BLaER1 treated with 17β-estradiol and CSF1 and Interleukin-3, amounts not matched to agents 10 nM and 100 nM (cell line): ENCODE data around the gene GPSM1.
"Not testable (repeated sequence)": the region's sequence is repeated elsewhere in the genome, so short reads cannot be mapped to it uniquely, and the experiment has no call there.

Experiments used
- H3K27ac ChIP-seq, 11 experiments: shearing (Covaris generic); formaldehyde crosslinking; 2 replicates each; pipeline ENCODE4 v1.8.1; 2022
- H3K27me3 ChIP-seq, 11 experiments: shearing (Covaris generic); formaldehyde crosslinking; 2 replicates each; pipeline ENCODE4 v1.8.1; 2022
- H3K36me3 ChIP-seq, 11 experiments: shearing (Covaris generic); formaldehyde crosslinking; 2 replicates each; pipeline ENCODE4 v1.8.1; 2022
- H3K4me1 ChIP-seq, 10 experiments: shearing (Covaris generic); formaldehyde crosslinking; 2 replicates each; pipeline ENCODE4 v1.8.1; 2022
- H3K4me2 ChIP-seq, 11 experiments: shearing (Covaris generic); formaldehyde crosslinking; 2 replicates each; pipeline ENCODE4 v1.8.1; 2022
- H3K4me3 ChIP-seq, 10 experiments: shearing (Covaris generic); formaldehyde crosslinking; 2 replicates each; pipeline ENCODE4 v1.8.1; 2022
- H3K9ac ChIP-seq, 11 experiments: shearing (Covaris generic); formaldehyde crosslinking; 2 replicates each; pipeline ENCODE4 v1.8.1; 2022
- H3K9me3 ChIP-seq, 11 experiments: shearing (Covaris generic); formaldehyde crosslinking; replicated peaks in 1 of 11; 2 replicates each; pipeline ENCODE4 v1.8.1; 2022
- H4K20me1 ChIP-seq, 11 experiments: shearing (Covaris generic); formaldehyde crosslinking; 2 replicates each; pipeline ENCODE4 v1.8.1; 2022
- Cebpa-rat ChIP-seq, 11 experiments: shearing (Covaris generic); IDR thresholded peaks; 2 replicates each; pipeline ENCODE4 v1.8.1; 2022

Gene GPSM1

GRCh38 chr9:136314944-136315343 lies 12.4 kb upstream of the GPSM1 start:
- no peak overlapping the region for H3K9ac ChIP-seq
- peaks cover 0 to 29% (median 0%) of the 10 kb centered on the region in 11 experiments; a peak in 4 of 22 replicates for H3K27me3 ChIP-seq
- no peak overlapping the region for H3K4me2 ChIP-seq
- no peak for TF ChIP-seq Cebpa-rat (IDR thresholded peaks at IDR 0.05)
- H3K27ac ChIP-seq, result no peak overlapping the region
- H4K20me1 ChIP-seq, result peaks cover 0 to 8% (median 0%) of the 10 kb centered on the region in 11 experiments; a peak in 2 of 22 replicates
- peaks cover 47 to 83% (median 73%) of the 10 kb centered on the region in 10 experiments for H3K4me1 ChIP-seq
- peaks cover 0 to 10% (median 0%) of the 10 kb centered on the region in 11 experiments; a peak in 2 of 22 replicates for H3K36me3 ChIP-seq
- peaks cover 18 to 29% (median 26%) of the 10 kb centered on the region in 11 experiments for H3K9me3 ChIP-seq
- no peak overlapping the region for H3K4me3 ChIP-seq

- Histone ChIP-seq H3K27me3 (peaks cover 0 to 18% (median 0%) of the 10 kb centered on the region in 11 experiments; a peak in 4 of 22 replicates), H3K27ac (peak overlapping the region in 3 of 11 experiments; percentile 49 to 65 (median 65); a peak in 4 of 22 replicates), H3K9me3 (peaks cover 18 to 33% (median 28%) of the 10 kb centered on the region in 11 experiments), H3K9ac (no peak overlapping the region), H3K4me2 (peak overlapping the region in 8 of 11 experiments; percentile 74 to 97 (median 96); a peak in 15 of 22 replicates), H3K4me3 (no peak overlapping the region), H3K36me3 (peaks cover 0 to 10% (median 0%) of the 10 kb centered on the region in 11 experiments; a peak in 2 of 22 replicates), H4K20me1 (peaks cover 0 to 8% (median 0%) of the 10 kb centered on the region in 11 experiments; a peak in 2 of 22 replicates), H3K4me1 (peaks cover 33 to 73% (median 59%) of the 10 kb centered on the region in 10 experiments)
- no peak for TF ChIP-seq Cebpa-rat (IDR thresholded peaks at IDR 0.05)
These were observed 11.0 kb upstream of the GPSM1 start for GRCh38 chr9:136316271-136316751.

GRCh38 chr9:136316896-136317676 lies 10.3 kb upstream of the GPSM1 start:
- Histone ChIP-seq H3K4me2 (peak overlapping the region; percentile 61 to 97 (median 88)), H3K27ac (peak overlapping the region in 6 of 11 experiments; percentile 10 to 65 (median 53); a peak in 9 of 22 replicates)

GRCh38 chr9:136317695-136318094 lies 9.6 kb upstream of the GPSM1 start:
- Histone ChIP-seq H3K27ac (peak overlapping the region in 6 of 11 experiments; percentile 14 to 65 (median 53); a peak in 11 of 22 replicates), H3K4me2 (peak overlapping the region; percentile 61 to 97 (median 88))

More at GRCh38 chr9:136316896-136317676, 10.3 kb upstream of the GPSM1 start:
- Histone ChIP-seq H3K36me3 (peaks cover 0 to 10% (median 0%) of the 10 kb centered on the region in 11 experiments; a peak in 2 of 22 replicates), H3K4me1 (peaks cover 25 to 73% (median 53%) of the 10 kb centered on the region in 10 experiments), H3K4me3 (peak overlapping the region in 1 of 10 experiments; percentile 45; a peak in 1 of 20 replicates), H4K20me1 (peaks cover 0 to 2% (median 0%) of the 10 kb centered on the region in 11 experiments; a peak in 1 of 22 replicates), H3K27me3 (peaks cover 0 to 18% (median 0%) of the 10 kb centered on the region in 11 experiments; a peak in 5 of 22 replicates), H3K9me3 (peaks cover 18 to 34% (median 28%) of the 10 kb centered on the region in 11 experiments), H3K9ac (peak overlapping the region in 7 of 11 experiments; percentile 0 to 75 (median 60); a peak in 7 of 22 replicates)
- TF ChIP-seq Cebpa-rat (IDR thresholded peaks at IDR 0.05), result no peak

GRCh38 chr9:136318111-136318775 lies 9.1 kb upstream of the GPSM1 start:
- no peak for TF ChIP-seq Cebpa-rat (IDR thresholded peaks at IDR 0.05)
- Histone ChIP-seq H3K4me3 (peak overlapping the region in 5 of 10 experiments; percentile 18 to 45 (median 31); a peak in 6 of 20 replicates), H3K27me3 (peaks cover 0 to 30% (median 0%) of the 10 kb centered on the region in 11 experiments; a peak in 6 of 22 replicates), H3K4me1 (peaks cover 28 to 73% (median 53%) of the 10 kb centered on the region in 10 experiments), H3K9me3 (peaks cover 18 to 34% (median 28%) of the 10 kb centered on the region in 11 experiments), H3K36me3 (peaks cover 0 to 10% (median 0%) of the 10 kb centered on the region in 11 experiments; a peak in 2 of 22 replicates), H3K4me2 (peak overlapping the region; percentile 61 to 97 (median 88)), H3K27ac (peak overlapping the region in 6 of 11 experiments; percentile 14 to 65 (median 53); a peak in 10 of 22 replicates), H4K20me1 (no peaks in the 10 kb centered on the region), H3K9ac (peak overlapping the region in 6 of 11 experiments; percentile 17 to 75 (median 62); a peak in 11 of 22 replicates)

More at GRCh38 chr9:136317695-136318094, 9.6 kb upstream of the GPSM1 start:
- Histone ChIP-seq H3K9me3 (peaks cover 18 to 34% (median 28%) of the 10 kb centered on the region in 11 experiments), H4K20me1 (no peaks in the 10 kb centered on the region), H3K4me1 (peaks cover 24 to 73% (median 53%) of the 10 kb centered on the region in 10 experiments), H3K36me3 (peaks cover 0 to 10% (median 0%) of the 10 kb centered on the region in 11 experiments; a peak in 2 of 22 replicates), H3K9ac (peak overlapping the region in 6 of 11 experiments; percentile 17 to 75 (median 62); a peak in 10 of 22 replicates), H3K4me3 (peak overlapping the region in 5 of 10 experiments; percentile 18 to 45 (median 31); a peak in 4 of 20 replicates), H3K27me3 (peaks cover 0 to 24% (median 0%) of the 10 kb centered on the region in 11 experiments; a peak in 5 of 22 replicates)
- no peak for TF ChIP-seq Cebpa-rat (IDR thresholded peaks at IDR 0.05)

- peak overlapping the region; percentile 37 to 97 (median 88); a peak in 21 of 22 replicates for H3K4me2 ChIP-seq
- H3K9me3 ChIP-seq, result peaks cover 18 to 34% (median 28%) of the 10 kb centered on the region in 11 experiments
- TF ChIP-seq Cebpa-rat (IDR thresholded peaks at IDR 0.05), result no peak
- peak overlapping the region in 3 of 10 experiments; percentile 31 to 40 (median 36); a peak in 2 of 20 replicates for H3K4me3 ChIP-seq
- peaks cover 0 to 10% (median 0%) of the 10 kb centered on the region in 11 experiments; a peak in 2 of 22 replicates for H3K36me3 ChIP-seq
- H3K27ac ChIP-seq, result peak overlapping the region in 7 of 11 experiments; percentile 11 to 72 (median 67); a peak in 9 of 22 replicates
- peaks cover 34 to 73% (median 53%) of the 10 kb centered on the region in 10 experiments for H3K4me1 ChIP-seq
- peaks cover 0 to 35% (median 0%) of the 10 kb centered on the region in 11 experiments; a peak in 6 of 22 replicates for H3K27me3 ChIP-seq
- no peaks in the 10 kb centered on the region for H4K20me1 ChIP-seq
- peak overlapping the region in 5 of 11 experiments; percentile 25 to 72 (median 68); a peak in 8 of 22 replicates for H3K9ac ChIP-seq
These were observed 8.5 kb upstream of the GPSM1 start for GRCh38 chr9:136318776-136319241.

GRCh38 chr9:136319244-136319643 lies 8.1 kb upstream of the GPSM1 start:
- peak overlapping the region in 7 of 11 experiments; percentile 11 to 72 (median 67); a peak in 9 of 22 replicates for H3K27ac ChIP-seq
- H3K9ac ChIP-seq, result peak overlapping the region in 5 of 11 experiments; percentile 25 to 72 (median 68); a peak in 8 of 22 replicates
- peaks cover 38 to 73% (median 58%) of the 10 kb centered on the region in 10 experiments for H3K4me1 ChIP-seq
- peak overlapping the region in 10 of 11 experiments; percentile 61 to 97 (median 92); a peak in 21 of 22 replicates for H3K4me2 ChIP-seq
- not testable (repeated sequence) for H4K20me1 ChIP-seq
- peaks cover 18 to 31% (median 24%) of the 10 kb centered on the region in 11 experiments for H3K9me3 ChIP-seq
- TF ChIP-seq Cebpa-rat (IDR thresholded peaks at IDR 0.05), result peak in 4 of 11 experiments; percentile 30 to 72 (median 45); a peak in 3 of 22 replicates
- peak overlapping the region in 3 of 10 experiments; percentile 31 to 40 (median 31); a peak in 2 of 20 replicates for H3K4me3 ChIP-seq
- peaks cover 0 to 38% (median 0%) of the 10 kb centered on the region in 11 experiments; a peak in 6 of 22 replicates for H3K27me3 ChIP-seq
- peaks cover 0 to 10% (median 0%) of the 10 kb centered on the region in 11 experiments; a peak in 2 of 22 replicates for H3K36me3 ChIP-seq

- H3K4me2 ChIP-seq, result peak overlapping the region in 5 of 11 experiments; percentile 88 to 97 (median 96); a peak in 7 of 22 replicates
These were observed 7.4 kb upstream of the GPSM1 start for GRCh38 chr9:136319955-136320354.

GRCh38 chr9:136320972-136321371 lies 6.4 kb upstream of the GPSM1 start:
- H4K20me1 ChIP-seq, H3K36me3 ChIP-seq, H3K9ac ChIP-seq, H3K27ac ChIP-seq, H3K4me3 ChIP-seq: not testable (repeated sequence)
- Histone ChIP-seq H3K9me3 (peaks cover 1 to 14% (median 7%) of the 10 kb centered on the region in 11 experiments; a peak in 20 of 22 replicates), H3K4me1 (peaks cover 45 to 89% (median 75%) of the 10 kb centered on the region in 10 experiments), H3K4me2 (peak overlapping the region in 1 of 11 experiments; percentile 95; a peak in 2 of 22 replicates), H3K27me3 (peaks cover 0 to 38% (median 0%) of the 10 kb centered on the region in 11 experiments; a peak in 6 of 22 replicates)

More at GRCh38 chr9:136319955-136320354, 7.4 kb upstream of the GPSM1 start:
- not testable (repeated sequence) for H4K20me1 ChIP-seq, H3K4me3 ChIP-seq, H3K9ac ChIP-seq, H3K36me3 ChIP-seq
- Histone ChIP-seq H3K4me1 (peaks cover 42 to 79% (median 65%) of the 10 kb centered on the region in 10 experiments), H3K27me3 (peaks cover 0 to 38% (median 0%) of the 10 kb centered on the region in 11 experiments; a peak in 6 of 22 replicates), H3K9me3 (peaks cover 11 to 24% (median 17%) of the 10 kb centered on the region in 11 experiments), H3K27ac (peak overlapping the region in 2 of 11 experiments; percentile 71 to 72; a peak in 1 of 22 replicates)
